Measurements from ENCODE around the gene CDC20B. TPM values are rescaled to one million over a fixed set of nuclear protein-coding genes. Genes with fewer than 3 reads are reported as not detected.

CDC20B gene
- total and polyA plus RNA-seq, 4 donors = 0.28 to 5.7 (median 0.92) TPM

GRCh38 chr5:55141945-55142690 is 30.9 kb downstream of the CDC20B start:
- WGBS, 2 donors = 91 to 96% methylated on average over 9 of the region's 9 CpGs
- Histone ChIP-seq H3K9ac (ENCODE audit: insufficient read depth in 1 of 2, low read length in 2 of 2) (no peak overlapping the region), H3K36me3 (ENCODE audit: control insufficient read depth in 4 of 4, insufficient read depth in 4 of 4, low read length in 4 of 4) (no peaks in the 10 kb centered on the region), H3K27me3 (ENCODE audit: control insufficient read depth in 3 of 3, insufficient read depth in 3 of 3, low read length in 2 of 3) (peaks cover 0 to 2% (median 0%) of the 10 kb centered on the region in 3 donors), H3K4me1 (ENCODE audit: control insufficient read depth in 5 of 5, insufficient read depth in 5 of 5, low read length in 5 of 5) (no peaks in the 10 kb centered on the region), H3K4me3 (no peak overlapping the region), H3K9me3 (ENCODE audit: control insufficient read depth in 4 of 4, insufficient read depth in 3 of 4, low read length in 3 of 4) (no peaks in the 10 kb centered on the region), H3K27ac (ENCODE audit: low read depth in 1 of 2, low read length in 1 of 2) (no peak overlapping the region)
- ATAC-seq (ENCODE audit: insufficient read depth, low FRiP score) = no peak
- DNase-seq = no peak
- no peak for TF ChIP-seq CTCF (IDR thresholded peaks at IDR 0.05; ENCODE audit: control extremely low read depth, extremely low read depth)

GRCh38 chr5:55140908-55141665 is 31.9 kb downstream of the CDC20B start:
- DNase-seq (no peak), ATAC-seq (ENCODE audit: insufficient read depth, low FRiP score) (no peak)
- Histone ChIP-seq H3K36me3 (ENCODE audit: control insufficient read depth in 4 of 4, insufficient read depth in 4 of 4, low read length in 4 of 4) (no peaks in the 10 kb centered on the region), H3K27me3 (ENCODE audit: control insufficient read depth in 3 of 3, insufficient read depth in 3 of 3, low read length in 2 of 3) (peaks cover 0 to 2% (median 0%) of the 10 kb centered on the region in 3 donors), H3K9ac (ENCODE audit: insufficient read depth in 1 of 2, low read length in 2 of 2) (no peak overlapping the region), H3K4me3 (no peak overlapping the region), H3K9me3 (ENCODE audit: control insufficient read depth in 4 of 4, insufficient read depth in 3 of 4, low read length in 3 of 4) (no peaks in the 10 kb centered on the region), H3K27ac (ENCODE audit: low read depth in 1 of 2, low read length in 1 of 2) (no peak overlapping the region), H3K4me1 (ENCODE audit: control insufficient read depth in 5 of 5, insufficient read depth in 5 of 5, low read length in 5 of 5) (no peaks in the 10 kb centered on the region)
- WGBS, 2 donors = 73 to 90% methylated on average over 9 of the region's 9 CpGs
- no peak for TF ChIP-seq CTCF (IDR thresholded peaks at IDR 0.05; ENCODE audit: control extremely low read depth, extremely low read depth)

- 85 to 91% methylated on average over 3 of the region's 3 CpGs for WGBS, 2 donors
- Histone ChIP-seq H3K4me3 (no peak overlapping the region), H3K9ac (ENCODE audit: insufficient read depth in 1 of 2, low read length in 2 of 2) (no peak overlapping the region), H3K27me3 (ENCODE audit: control insufficient read depth in 3 of 3, insufficient read depth in 3 of 3, low read length in 2 of 3) (no peaks in the 10 kb centered on the region), H3K4me1 (ENCODE audit: control insufficient read depth in 5 of 5, insufficient read depth in 5 of 5, low read length in 5 of 5) (no peaks in the 10 kb centered on the region), H3K36me3 (ENCODE audit: control insufficient read depth in 4 of 4, insufficient read depth in 4 of 4, low read length in 4 of 4) (no peaks in the 10 kb centered on the region), H3K27ac (ENCODE audit: low read depth in 1 of 2, low read length in 1 of 2) (no peak overlapping the region), H3K9me3 (ENCODE audit: control insufficient read depth in 4 of 4, insufficient read depth in 3 of 4, low read length in 3 of 4) (peaks cover 0 to under 1% (median 0%) of the 10 kb centered on the region in 4 donors)
- ATAC-seq (ENCODE audit: insufficient read depth, low FRiP score) (no peak), DNase-seq (no peak)
- no peak for TF ChIP-seq CTCF (IDR thresholded peaks at IDR 0.05; ENCODE audit: control extremely low read depth, extremely low read depth)
These were observed 36.5 kb downstream of the CDC20B start for GRCh38 chr5:55136521-55136920.
